Stomach (tissue), 4 donors: ENCODE data around the gene GABRG3.

Source experiments
- CTCF ChIP-seq, 7 experiments: fragments of 450-650 bp in 4 of 7; fragments of 200-600 bp in 3 of 7; sonication (generic) in 3 of 7; IDR thresholded peaks; one replicate each; pipeline ENCODE4 v1.5.1; 2016 to 2019; ENCODE audit warnings: antibody characterized with exemption in 7 of 7, control low read depth in 2 of 7, mild to moderate bottlenecking in 1 of 7
- EP300 ChIP-seq: sonication (generic); formaldehyde crosslinking; IDR thresholded peaks from one replicate; pipeline ENCODE4 v1.6.1; 2017; ENCODE audit warnings: antibody characterized with exemption
- POLR2A ChIP-seq, 4 donors: fragments of 450-650 bp; IDR thresholded peaks; one replicate each; pipeline ENCODE4 v1.6.1; 2016; ENCODE audit warnings: antibody characterized with exemption in 4 of 4, control low read depth in 2 of 4, mild to moderate bottlenecking in 1 of 4, moderate library complexity in 1 of 4

GRCh38 chr15:26981492-26981891 lies 10.5 kb downstream of the GABRG3 start:
- TF ChIP-seq CTCF (IDR thresholded peaks at IDR 0.05), result no peak
- TF ChIP-seq POLR2A (IDR thresholded peaks at IDR 0.05), result no peak
- no peak for TF ChIP-seq EP300
